GM18870 (cell line): ENCODE data around the gene TMEM220.
"Not testable (repeated sequence)": the region's sequence is repeated elsewhere in the genome, so short reads cannot be mapped to it uniquely, and the experiment has no call there.

ENCODE experiments used
- ATAC-seq: cut with Tn5 transposase; IDR thresholded peaks from one replicate; pipeline ENCODE4 v1.9.1; 2021; ENCODE audit warnings: moderate library complexity; ENCODE audit not compliant: unreplicated experiment

TMEM220 gene

GRCh38 chr17:10731408-10731879 is 1.6 kb upstream of the TMEM220 start:
- ATAC-seq, result no peak

GRCh38 chr17:10730247-10730646 is 424 bp upstream of the TMEM220 start:
- ATAC-seq, result not testable (repeated sequence)

DNA sequence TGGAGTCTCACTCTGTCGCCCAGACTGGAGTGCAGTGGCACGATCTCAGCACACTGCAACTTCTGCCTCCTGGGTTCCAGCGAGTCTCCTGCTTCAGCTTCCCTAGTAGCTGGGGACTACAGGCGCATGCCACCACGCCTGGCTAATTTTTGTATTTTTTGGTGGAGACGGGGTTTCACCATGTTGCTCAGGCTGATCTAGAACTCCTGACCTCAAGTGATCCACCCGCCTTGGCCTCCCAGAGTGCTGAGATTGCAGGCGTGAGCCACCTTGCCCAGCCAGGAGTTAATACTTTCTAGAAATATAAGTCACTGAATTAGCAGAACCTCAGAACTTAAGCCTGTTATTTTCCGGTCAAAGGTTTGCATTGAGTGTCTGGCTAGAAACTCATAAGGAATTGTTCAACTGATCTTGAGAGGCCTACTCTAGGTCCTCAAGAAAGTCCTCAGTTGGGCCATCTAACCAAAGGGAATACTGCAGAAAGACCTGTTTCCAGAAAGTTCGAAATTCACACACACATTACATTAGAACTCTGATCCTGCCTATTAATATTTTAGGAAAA is 1.4 kb downstream of the TMEM220 start:
- ATAC-seq, result no peak

DNA sequence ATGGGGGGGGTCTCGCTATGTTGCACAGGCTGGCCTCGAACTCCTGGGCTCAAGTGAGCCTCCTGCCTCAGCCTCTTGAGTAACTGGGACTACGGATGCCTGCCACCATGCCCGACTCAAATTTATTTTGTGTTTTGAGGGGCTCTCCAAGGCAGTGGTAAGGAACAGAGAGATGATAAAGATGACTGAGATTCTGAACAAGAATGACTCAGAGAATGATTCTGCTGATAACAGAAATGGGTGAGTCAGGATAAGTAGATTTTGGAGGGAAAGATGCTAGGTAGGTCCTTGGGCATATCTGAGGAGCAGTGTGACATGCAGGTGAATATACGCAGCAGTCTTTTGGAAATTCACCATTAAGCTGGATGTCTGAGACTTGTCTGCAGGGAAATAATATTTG is 2.6 kb downstream of the TMEM220 start:
- no peak for ATAC-seq

DNA sequence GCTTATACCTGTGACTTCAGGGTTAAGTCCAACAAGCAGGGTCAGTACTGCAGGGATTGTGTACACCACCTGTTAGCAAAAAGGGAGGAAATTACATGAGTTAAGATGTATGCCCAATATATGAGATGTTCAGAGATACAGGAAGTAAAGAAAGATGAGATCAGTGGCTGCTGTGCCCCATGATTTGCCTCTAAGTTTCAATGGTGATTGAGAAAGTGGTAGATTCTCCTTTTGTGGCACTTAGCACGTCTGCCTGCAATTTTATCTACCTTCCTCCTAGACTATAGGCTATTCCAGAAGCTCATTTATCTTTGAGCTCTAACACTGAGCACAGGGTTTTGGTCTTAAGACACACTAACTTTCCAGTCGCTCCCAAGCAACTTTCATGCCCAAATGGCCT is 3.6 kb downstream of the TMEM220 start:
- no peak for ATAC-seq

- no peak for ATAC-seq
These were observed 4.6 kb downstream of the TMEM220 start for GRCh38 chr17:10725262-10725661.

- ATAC-seq, result no peak
These were observed 5.2 kb downstream of the TMEM220 start for GRCh38 chr17:10724546-10725195.

GRCh38 chr17:10718547-10718946 is 11.3 kb downstream of the TMEM220 start:
- no peak for ATAC-seq

DNA sequence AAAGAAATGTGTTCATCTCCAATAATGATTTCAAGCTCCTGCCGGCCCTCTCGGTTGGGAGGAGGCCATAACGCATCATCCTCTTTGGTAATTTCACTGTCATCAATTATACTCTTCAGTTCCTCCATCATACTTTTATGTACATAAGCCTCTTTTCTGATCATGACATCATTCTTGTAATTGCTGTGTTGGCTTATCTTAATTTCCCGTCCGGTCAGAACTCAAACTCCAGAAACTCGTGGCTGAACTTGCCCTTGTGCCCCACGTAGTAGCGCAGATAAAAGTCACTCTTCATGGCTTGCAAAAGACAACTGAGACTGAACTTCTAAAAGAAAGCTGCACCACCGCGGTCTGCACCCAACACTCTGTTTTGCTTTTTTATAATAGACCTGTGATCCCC is 13.6 kb downstream of the TMEM220 start:
- ATAC-seq, result no peak

- no peak for ATAC-seq
These were observed 16.5 kb downstream of the TMEM220 start for GRCh38 chr17:10713318-10713717.

GRCh38 chr17:10705727-10706126 is 24.1 kb downstream of the TMEM220 start:
- no peak for ATAC-seq

GRCh38 chr17:10702574-10702973 is 27.2 kb downstream of the TMEM220 start:
- no peak for ATAC-seq

DNA sequence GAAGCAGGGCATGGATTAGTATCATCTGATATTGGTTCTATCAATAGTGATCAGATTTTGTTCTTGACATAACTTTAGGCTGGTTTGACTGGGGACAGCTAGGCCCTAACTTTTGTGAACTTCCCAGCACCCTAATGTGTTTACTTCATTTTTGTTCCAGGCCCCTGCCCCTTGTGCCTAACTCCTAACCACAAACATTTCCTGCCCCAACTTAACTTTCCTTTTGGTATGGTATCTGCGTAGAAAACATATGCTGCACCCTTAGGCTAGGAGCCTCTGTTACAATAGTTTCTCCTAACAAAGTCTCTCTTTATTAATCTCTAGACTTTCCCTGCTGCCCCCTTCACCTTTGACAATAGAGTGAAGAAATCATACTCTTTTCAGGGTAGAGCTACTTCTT is 30.0 kb downstream of the TMEM220 start:
- no peak for ATAC-seq

DNA sequence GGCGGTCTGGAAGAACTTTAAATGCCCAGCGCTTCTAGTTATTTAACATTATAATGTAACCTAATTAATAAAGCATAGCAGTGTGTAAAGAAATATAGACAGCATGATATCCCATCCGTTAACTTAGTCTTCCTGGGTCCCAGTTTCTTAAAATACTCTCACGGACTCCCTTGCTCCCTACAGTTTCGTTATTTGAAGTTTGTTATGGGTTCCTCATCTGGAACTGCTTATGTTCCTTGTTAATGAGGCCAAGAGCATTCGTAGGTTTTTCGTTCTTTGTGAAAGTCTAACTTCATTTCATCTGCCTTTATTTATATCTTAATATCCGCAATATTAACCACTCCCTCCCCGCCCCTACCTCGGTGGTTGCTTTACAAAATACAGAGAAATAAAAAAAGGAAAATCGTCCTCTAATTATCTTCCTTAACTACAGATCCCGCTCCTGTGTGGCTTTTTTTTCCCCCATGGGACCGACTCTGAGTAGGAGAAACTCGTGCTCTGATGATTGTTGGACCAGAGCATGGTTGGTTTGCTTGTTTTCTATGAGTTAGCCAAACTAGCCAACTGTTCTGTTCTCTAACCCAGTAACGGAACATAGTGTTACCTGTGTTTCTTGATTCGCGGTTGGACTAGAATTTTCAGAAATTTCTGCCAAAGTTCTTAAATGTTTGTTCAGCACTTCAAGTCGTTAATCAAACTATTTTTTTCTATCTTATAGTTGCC is 31.6 kb downstream of the TMEM220 start:
- no peak for ATAC-seq

DNA sequence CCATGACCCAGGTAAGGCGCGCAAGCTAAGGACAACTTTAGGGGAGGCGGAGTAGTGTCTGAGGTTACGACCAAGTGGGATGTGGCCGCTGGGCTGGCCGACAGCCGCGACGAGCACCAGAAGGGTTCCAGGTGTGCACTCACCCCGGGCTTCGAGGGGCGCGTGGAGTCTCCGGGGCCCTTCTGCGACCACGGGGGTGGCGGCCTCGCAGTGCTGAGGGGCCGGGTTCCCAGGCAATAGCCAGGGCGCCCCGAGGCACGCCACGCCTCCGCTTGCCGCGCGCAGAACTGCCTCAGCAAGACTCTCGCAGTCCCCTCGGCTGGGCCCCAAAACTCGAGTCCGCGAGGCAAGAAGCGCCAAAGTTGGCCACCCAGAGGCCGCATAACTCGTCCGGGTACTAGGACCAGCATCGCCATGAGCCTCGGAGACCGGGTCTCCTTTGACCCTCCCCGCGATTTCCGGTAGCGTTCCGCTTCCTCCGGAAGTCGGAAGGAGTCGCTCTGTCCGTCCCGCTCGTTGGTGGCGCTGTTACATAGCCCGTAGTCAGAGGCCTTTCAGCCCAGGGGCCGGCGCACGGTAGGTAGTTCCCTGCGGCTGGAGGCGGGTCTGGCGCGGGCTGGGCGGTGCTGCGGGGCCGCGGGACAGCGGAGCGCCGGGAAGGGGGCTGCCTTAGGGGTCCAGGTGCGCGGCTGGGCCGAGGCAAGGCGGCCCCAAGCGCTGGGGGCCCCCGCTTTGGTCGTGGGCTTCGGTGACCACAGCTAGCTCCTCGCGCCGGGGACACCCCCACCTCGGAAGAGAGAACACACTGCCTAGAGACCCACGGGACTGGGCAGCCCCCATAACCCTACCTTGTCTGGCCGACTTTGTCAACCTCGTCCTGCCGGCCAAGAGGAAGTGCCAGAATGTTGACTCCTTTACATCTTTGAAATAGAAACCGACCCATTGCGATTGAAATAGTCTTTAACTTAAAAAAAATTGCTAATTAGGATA is 32.4 kb downstream of the TMEM220 start, which contains the start of the genes ADPRM and SCO1:
Gene ADPRM, plus strand, starts transcription at position 503 of the 990 bp plus-strand sequence. CDS start 7,333 bp downstream, outside the sequence.
Gene SCO1, minus strand, starts transcription at position 442 of the 990 bp plus-strand sequence. Its CDS starts 26 bp downstream, at position 416.
- ATAC-seq, result peak; percentile 94

GRCh38 chr17:10695875-10696407 is 33.9 kb downstream of the TMEM220 start:
- not testable (repeated sequence) for ATAC-seq

- ATAC-seq, result no peak
These were observed 42.3 kb downstream of the TMEM220 start for GRCh38 chr17:10687499-10687898.

GRCh38 chr17:10683853-10684252 is 46.0 kb downstream of the TMEM220 start:
- ATAC-seq, result no peak

DNA sequence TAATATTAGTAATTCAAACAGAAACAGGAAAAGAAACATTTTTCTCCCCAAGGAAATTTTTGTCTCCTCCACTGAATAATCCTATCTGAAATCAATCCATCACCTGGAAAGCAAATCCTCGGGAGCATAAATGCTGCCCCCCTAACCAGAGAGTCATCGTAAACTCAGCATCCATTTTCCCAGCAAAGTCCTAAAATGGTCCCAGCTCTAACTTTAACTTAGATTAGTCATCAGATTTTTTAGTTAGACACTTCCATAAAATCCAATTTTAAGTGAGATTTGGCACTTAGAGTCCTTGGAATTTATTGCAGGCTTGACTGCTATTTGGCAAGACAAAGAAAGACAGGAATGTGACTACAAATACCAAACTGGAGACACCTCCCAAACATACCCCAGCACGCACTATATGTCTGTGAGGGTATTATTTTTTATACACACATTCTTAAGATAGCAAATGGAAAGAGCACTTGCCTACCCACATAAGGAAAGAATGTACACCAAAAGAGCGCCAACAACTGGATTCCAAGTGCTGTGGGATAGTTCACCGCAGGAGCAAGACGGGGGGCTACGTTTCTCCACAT is 47.9 kb downstream of the TMEM220 start:
- no peak for ATAC-seq

- no peak for ATAC-seq
These were observed 55.1 kb downstream of the TMEM220 start for GRCh38 chr17:10674704-10675103.
